GM21528 (cell line): Measurements from ENCODE around the gene ITGA8.
"Not testable (repeated sequence)": the region's sequence is repeated elsewhere in the genome, so short reads cannot be mapped to it uniquely, and the experiment has no call there.

Experiments
- ATAC-seq: cut with Tn5 transposase; IDR thresholded peaks from one replicate; pipeline ENCODE4 v1.9.1; 2021; ENCODE audit warnings: mild to moderate bottlenecking, moderate library complexity; ENCODE audit not compliant: unreplicated experiment, low FRiP score

The ITGA8 gene

GRCh38 chr10:15624401-15625196 is 95.1 kb downstream of the ITGA8 start:
- ATAC-seq, result no peak

GRCh38 chr10:15620836-15621515 is 98.7 kb downstream of the ITGA8 start:
- no peak for ATAC-seq

- ATAC-seq, result no peak
Observed at GRCh38 chr10:15620337-15620736, 99.4 kb downstream of the ITGA8 start.

- no peak for ATAC-seq
Observed at GRCh38 chr10:15609246-15609645, 110.5 kb downstream of the ITGA8 start.

- no peak for ATAC-seq
Observed at GRCh38 chr10:15606377-15606776, 113.3 kb downstream of the ITGA8 start.

- ATAC-seq, result no peak
Observed at GRCh38 chr10:15605740-15606369, 113.9 kb downstream of the ITGA8 start.

GRCh38 chr10:15603446-15604011 is 116.2 kb downstream of the ITGA8 start:
- ATAC-seq, result no peak

- no peak for ATAC-seq
Observed at GRCh38 chr10:15601819-15602218, 117.9 kb downstream of the ITGA8 start.

- ATAC-seq, result no peak
Observed at GRCh38 chr10:15595260-15595659, 124.5 kb downstream of the ITGA8 start.

- no peak for ATAC-seq
Observed at GRCh38 chr10:15591937-15592336, 127.8 kb downstream of the ITGA8 start.

GRCh38 chr10:15591431-15591830 is 128.3 kb downstream of the ITGA8 start:
- ATAC-seq, result no peak

- ATAC-seq, result no peak
Observed at GRCh38 chr10:15588635-15589508, 130.8 kb downstream of the ITGA8 start.

- no peak for ATAC-seq
Observed at GRCh38 chr10:15588151-15588550, 131.6 kb downstream of the ITGA8 start.

- ATAC-seq, result no peak
Observed at GRCh38 chr10:15587271-15587670, 132.5 kb downstream of the ITGA8 start.

GRCh38 chr10:15585303-15585715 is 134.4 kb downstream of the ITGA8 start:
- peak; percentile 66 for ATAC-seq

- ATAC-seq, result not testable (repeated sequence)
Observed at GRCh38 chr10:15582972-15583371, 136.8 kb downstream of the ITGA8 start.

GRCh38 chr10:15579605-15580004 is 140.1 kb downstream of the ITGA8 start:
- ATAC-seq, result no peak

- no peak for ATAC-seq
Observed at GRCh38 chr10:15572531-15573045, 147.1 kb downstream of the ITGA8 start.

GRCh38 chr10:15571575-15571974 is 148.1 kb downstream of the ITGA8 start:
- no peak for ATAC-seq

GRCh38 chr10:15570738-15571339 is 148.9 kb downstream of the ITGA8 start:
- ATAC-seq, result no peak
